ENCODE results near the gene CA4. TPM values are rescaled to one million over a fixed set of nuclear protein-coding genes. Genes with fewer than 3 reads are reported as not detected.
A peak's percentile ranks its signal among the peaks of the same experiment; 100 is the strongest.

CA4 gene
- total RNA-seq, 1 experiment from 2014 or later: 6.7 TPM

DNA sequence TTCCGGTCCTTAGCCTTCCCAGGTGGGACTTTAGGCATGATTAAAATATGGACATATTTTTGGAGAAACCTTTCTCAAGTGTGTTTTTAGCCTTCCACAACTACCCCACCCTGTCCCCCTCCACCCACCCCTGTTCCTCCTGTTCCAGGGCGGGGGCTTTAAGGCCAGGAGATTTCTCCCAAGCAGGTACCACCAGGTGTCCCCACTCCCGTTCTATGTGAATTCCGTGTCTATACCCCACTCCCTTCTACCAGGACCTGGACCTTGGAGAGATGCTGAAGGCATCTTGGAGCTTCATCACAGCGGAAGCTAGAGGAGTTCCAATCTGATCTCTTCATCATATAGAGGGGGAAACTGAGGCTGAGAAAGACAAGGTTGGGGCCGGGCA is 9.7 kb downstream of the CA4 start (continued):
- TF ChIP-seq NR3C1 (CRISPR knock-in tag; conservative IDR thresholded peaks at IDR 0.05; ENCODE audit: low read depth): no peak
- TF ChIP-seq EMX1 (CRISPR knock-in tag; IDR thresholded peaks at IDR 0.05): no peak
- TF ChIP-seq ATF6 (CRISPR knock-in tag; IDR thresholded peaks at IDR 0.05): no peak
- TF ChIP-seq CTCF (IDR thresholded peaks at IDR 0.05): no peak
- TF ChIP-seq, protein P1, sequence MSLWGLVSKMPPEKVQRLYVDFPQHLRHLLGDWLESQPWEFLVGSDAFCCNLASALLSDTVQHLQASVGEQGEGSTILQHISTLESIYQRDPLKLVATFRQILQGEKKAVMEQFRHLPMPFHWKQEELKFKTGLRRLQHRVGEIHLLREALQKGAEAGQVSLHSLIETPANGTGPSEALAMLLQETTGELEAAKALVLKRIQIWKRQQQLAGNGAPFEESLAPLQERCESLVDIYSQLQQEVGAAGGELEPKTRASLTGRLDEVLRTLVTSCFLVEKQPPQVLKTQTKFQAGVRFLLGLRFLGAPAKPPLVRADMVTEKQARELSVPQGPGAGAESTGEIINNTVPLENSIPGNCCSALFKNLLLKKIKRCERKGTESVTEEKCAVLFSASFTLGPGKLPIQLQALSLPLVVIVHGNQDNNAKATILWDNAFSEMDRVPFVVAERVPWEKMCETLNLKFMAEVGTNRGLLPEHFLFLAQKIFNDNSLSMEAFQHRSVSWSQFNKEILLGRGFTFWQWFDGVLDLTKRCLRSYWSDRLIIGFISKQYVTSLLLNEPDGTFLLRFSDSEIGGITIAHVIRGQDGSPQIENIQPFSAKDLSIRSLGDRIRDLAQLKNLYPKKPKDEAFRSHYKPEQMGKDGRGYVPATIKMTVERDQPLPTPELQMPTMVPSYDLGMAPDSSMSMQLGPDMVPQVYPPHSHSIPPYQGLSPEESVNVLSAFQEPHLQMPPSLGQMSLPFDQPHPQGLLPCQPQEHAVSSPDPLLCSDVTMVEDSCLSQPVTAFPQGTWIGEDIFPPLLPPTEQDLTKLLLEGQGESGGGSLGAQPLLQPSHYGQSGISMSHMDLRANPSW (CRISPR knock-in tag; conservative IDR thresholded peaks at IDR 0.05; ENCODE audit: low read depth): no peak
- TF ChIP-seq SP1 (CRISPR knock-in tag; conservative IDR thresholded peaks at IDR 0.05): no peak

DNA sequence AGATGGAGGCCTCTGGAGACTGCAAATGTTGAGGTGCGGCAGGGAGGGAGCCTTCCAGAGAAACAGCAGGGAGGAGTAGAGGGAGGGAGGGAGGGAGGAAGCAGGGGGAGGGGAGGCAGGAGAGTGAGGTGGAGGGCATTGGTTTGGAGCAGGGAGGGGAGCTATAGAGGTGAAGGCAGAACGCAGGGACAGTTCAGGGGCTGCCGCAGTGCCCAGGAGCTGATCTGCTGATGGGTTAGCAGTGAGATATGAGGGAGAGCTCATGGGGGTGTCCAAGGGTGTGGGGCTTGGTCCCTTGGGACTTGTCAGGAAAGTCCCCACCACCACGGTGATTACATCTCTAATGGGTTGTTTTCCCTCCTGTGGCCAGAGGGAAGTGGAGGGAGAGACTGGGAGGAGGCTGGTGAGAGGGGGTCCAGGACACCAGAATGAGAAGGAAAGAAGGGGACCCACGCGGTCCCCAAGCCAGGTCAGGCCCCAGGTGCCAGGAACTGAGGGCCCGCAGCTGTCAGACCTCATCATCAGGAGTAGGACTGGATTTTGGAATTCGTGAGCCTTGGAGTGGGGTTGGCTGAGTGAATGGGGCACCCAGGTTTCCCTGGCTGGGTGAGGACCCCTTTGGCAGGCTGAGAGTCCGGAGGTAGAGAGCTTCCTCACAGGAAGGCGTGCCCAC is 11.2 kb downstream of the CA4 start:
- Mint-ChIP-seq H3K9me3 (no peaks in the 10 kb centered on the region), H3K4me1 (peaks cover 72% of the 10 kb centered on the region), H3K4me3 (peak overlapping the region; percentile 54), H3K27ac (peak overlapping the region; percentile 93), H3K27me3 (ENCODE audit: low read depth) (no peaks in the 10 kb centered on the region), H3K36me3 (no peaks in the 10 kb centered on the region)
- no peak for DNase-seq (ENCODE audit: low spot score)
- CTCF ChIA-PET: interaction anchor here (0.9 to 4.0 kb wide), 7 partner anchors 8 to 260 kb away, joined by 4 to 22 read pairs (median 7); partner anchors contain the start of gene CA4
- 0 out of 2 replicates have a peak, but pooled peaks have one; percentile 3 for ATAC-seq
- POLR2A ChIA-PET: interaction anchor here (1.0 kb wide), 1 partner anchor 10 kb away, joined by 3 read pairs; no protein-coding TSS in a partner anchor
- TF ChIP-seq, protein P2, sequence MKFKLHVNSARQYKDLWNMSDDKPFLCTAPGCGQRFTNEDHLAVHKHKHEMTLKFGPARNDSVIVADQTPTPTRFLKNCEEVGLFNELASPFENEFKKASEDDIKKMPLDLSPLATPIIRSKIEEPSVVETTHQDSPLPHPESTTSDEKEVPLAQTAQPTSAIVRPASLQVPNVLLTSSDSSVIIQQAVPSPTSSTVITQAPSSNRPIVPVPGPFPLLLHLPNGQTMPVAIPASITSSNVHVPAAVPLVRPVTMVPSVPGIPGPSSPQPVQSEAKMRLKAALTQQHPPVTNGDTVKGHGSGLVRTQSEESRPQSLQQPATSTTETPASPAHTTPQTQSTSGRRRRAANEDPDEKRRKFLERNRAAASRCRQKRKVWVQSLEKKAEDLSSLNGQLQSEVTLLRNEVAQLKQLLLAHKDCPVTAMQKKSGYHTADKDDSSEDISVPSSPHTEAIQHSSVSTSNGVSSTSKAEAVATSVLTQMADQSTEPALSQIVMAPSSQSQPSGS (CRISPR knock-in tag; IDR thresholded peaks at IDR 0.05; ENCODE audit: borderline replicate concordance, low read depth): no peak
- no peak for TF ChIP-seq ESRRA (CRISPR knock-in tag; IDR thresholded peaks at IDR 0.05; ENCODE audit: borderline replicate concordance)
- no peak for TF ChIP-seq NFE2L1 (CRISPR knock-in tag; IDR thresholded peaks at IDR 0.05)
- TF ChIP-seq SMAD4 (CRISPR knock-in tag; IDR thresholded peaks at IDR 0.05): no peak
- TF ChIP-seq ETV6 (CRISPR knock-in tag; IDR thresholded peaks at IDR 0.05): no peak
- no peak for TF ChIP-seq ZNF425 (CRISPR knock-in tag; conservative IDR thresholded peaks at IDR 0.05)
- TF ChIP-seq, protein P3, sequence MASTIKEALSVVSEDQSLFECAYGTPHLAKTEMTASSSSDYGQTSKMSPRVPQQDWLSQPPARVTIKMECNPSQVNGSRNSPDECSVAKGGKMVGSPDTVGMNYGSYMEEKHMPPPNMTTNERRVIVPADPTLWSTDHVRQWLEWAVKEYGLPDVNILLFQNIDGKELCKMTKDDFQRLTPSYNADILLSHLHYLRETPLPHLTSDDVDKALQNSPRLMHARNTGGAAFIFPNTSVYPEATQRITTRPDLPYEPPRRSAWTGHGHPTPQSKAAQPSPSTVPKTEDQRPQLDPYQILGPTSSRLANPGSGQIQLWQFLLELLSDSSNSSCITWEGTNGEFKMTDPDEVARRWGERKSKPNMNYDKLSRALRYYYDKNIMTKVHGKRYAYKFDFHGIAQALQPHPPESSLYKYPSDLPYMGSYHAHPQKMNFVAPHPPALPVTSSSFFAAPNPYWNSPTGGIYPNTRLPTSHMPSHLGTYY (CRISPR knock-in tag; IDR thresholded peaks at IDR 0.05): no peak
- TF ChIP-seq NFYB (CRISPR knock-in tag; conservative IDR thresholded peaks at IDR 0.05; ENCODE audit: low read depth): no peak
- no peak for TF ChIP-seq PRRX2 (CRISPR knock-in tag; IDR thresholded peaks at IDR 0.05)
- no peak for TF ChIP-seq FOXP1 (CRISPR knock-in tag; IDR thresholded peaks at IDR 0.05; ENCODE audit: borderline replicate concordance)
- TF ChIP-seq ZNF317 (CRISPR knock-in tag; IDR thresholded peaks at IDR 0.05; ENCODE audit: borderline replicate concordance, low read depth): no peak
- TF ChIP-seq, protein P4, sequence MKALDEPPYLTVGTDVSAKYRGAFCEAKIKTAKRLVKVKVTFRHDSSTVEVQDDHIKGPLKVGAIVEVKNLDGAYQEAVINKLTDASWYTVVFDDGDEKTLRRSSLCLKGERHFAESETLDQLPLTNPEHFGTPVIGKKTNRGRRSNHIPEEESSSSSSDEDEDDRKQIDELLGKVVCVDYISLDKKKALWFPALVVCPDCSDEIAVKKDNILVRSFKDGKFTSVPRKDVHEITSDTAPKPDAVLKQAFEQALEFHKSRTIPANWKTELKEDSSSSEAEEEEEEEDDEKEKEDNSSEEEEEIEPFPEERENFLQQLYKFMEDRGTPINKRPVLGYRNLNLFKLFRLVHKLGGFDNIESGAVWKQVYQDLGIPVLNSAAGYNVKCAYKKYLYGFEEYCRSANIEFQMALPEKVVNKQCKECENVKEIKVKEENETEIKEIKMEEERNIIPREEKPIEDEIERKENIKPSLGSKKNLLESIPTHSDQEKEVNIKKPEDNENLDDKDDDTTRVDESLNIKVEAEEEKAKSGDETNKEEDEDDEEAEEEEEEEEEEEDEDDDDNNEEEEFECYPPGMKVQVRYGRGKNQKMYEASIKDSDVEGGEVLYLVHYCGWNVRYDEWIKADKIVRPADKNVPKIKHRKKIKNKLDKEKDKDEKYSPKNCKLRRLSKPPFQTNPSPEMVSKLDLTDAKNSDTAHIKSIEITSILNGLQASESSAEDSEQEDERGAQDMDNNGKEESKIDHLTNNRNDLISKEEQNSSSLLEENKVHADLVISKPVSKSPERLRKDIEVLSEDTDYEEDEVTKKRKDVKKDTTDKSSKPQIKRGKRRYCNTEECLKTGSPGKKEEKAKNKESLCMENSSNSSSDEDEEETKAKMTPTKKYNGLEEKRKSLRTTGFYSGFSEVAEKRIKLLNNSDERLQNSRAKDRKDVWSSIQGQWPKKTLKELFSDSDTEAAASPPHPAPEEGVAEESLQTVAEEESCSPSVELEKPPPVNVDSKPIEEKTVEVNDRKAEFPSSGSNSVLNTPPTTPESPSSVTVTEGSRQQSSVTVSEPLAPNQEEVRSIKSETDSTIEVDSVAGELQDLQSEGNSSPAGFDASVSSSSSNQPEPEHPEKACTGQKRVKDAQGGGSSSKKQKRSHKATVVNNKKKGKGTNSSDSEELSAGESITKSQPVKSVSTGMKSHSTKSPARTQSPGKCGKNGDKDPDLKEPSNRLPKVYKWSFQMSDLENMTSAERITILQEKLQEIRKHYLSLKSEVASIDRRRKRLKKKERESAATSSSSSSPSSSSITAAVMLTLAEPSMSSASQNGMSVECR (CRISPR knock-in tag; IDR thresholded peaks at IDR 0.05; ENCODE audit: borderline replicate concordance): no peak
